PC-3 (cell line): ENCODE measurements around the gene TAF4.

Source experiments
- EZH2 ChIP-seq: fragments of 300-600 bp; sonication (generic); IDR thresholded peaks from one replicate; pipeline ENCODE4 v1.6.1; 2017; ENCODE audit warnings: antibody characterized with exemption, mild to moderate bottlenecking, low read length; ENCODE audit not compliant: unreplicated experiment
- TF ChIP-seq, protein P1 (sequence below): fragments of 300-600 bp; sonication (generic); conservative IDR thresholded peaks from 2 replicates; pipeline ENCODE4 v1.5.1; 2017; ENCODE audit warnings: antibody characterized with exemption, low read depth, mild to moderate bottlenecking, low read length

DNA sequence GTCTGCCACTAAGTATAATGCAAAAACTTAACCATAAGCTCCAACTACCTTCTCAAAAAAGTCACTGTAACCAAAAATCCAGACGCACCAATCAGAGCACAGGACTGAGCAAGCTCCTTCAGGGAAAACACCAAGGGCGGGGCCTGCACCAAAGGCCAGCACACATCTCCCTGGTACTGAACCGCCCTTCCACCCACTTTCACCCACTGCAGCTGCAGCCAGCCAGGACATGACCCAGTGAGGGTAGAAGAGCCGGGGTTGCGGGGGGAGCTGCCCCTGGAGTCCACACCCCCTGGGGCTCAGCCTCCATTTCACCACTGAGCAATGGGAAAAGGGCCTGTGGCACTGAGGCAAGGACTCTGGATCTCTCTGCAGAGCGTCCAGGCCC, 54.3 kb downstream of the TAF4 start:
- TF ChIP-seq, protein P1, sequence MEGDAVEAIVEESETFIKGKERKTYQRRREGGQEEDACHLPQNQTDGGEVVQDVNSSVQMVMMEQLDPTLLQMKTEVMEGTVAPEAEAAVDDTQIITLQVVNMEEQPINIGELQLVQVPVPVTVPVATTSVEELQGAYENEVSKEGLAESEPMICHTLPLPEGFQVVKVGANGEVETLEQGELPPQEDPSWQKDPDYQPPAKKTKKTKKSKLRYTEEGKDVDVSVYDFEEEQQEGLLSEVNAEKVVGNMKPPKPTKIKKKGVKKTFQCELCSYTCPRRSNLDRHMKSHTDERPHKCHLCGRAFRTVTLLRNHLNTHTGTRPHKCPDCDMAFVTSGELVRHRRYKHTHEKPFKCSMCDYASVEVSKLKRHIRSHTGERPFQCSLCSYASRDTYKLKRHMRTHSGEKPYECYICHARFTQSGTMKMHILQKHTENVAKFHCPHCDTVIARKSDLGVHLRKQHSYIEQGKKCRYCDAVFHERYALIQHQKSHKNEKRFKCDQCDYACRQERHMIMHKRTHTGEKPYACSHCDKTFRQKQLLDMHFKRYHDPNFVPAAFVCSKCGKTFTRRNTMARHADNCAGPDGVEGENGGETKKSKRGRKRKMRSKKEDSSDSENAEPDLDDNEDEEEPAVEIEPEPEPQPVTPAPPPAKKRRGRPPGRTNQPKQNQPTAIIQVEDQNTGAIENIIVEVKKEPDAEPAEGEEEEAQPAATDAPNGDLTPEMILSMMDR: no peak
- TF ChIP-seq EZH2: no peak
